GM18526 (cell line): ENCODE results near the gene CDCA3.

ENCODE experiments used
- POLR2A ChIP-seq: IDR thresholded peaks from 3 replicates; pipeline ENCODE4 v1.6.1; 2011; ENCODE audit not compliant: insufficient read length; ENCODE audit errors: extremely low read depth

CDCA3 gene

GRCh38 chr12:6855322-6855721 is 4.2 kb upstream of the CDCA3 start:
- no peak for TF ChIP-seq POLR2A

GRCh38 chr12:6854036-6854435 is 3.0 kb upstream of the CDCA3 start:
- no peak for TF ChIP-seq POLR2A

- TF ChIP-seq POLR2A, result no peak
These were observed 2.5 kb upstream of the CDCA3 start for GRCh38 chr12:6853626-6854025.

- TF ChIP-seq POLR2A, result no peak
These were observed 1.7 kb upstream of the CDCA3 start for GRCh38 chr12:6852651-6853354.

- TF ChIP-seq POLR2A, result peak; percentile 77
These were observed 1.0 kb upstream of the CDCA3 start, which contains the start of gene USP5 for GRCh38 chr12:6851921-6852650. USP5 (plus strand) TSS chr12:6852150; CDS start chr12:6852180, 30 bp downstream.

GRCh38 chr12:6850796-6851152 is 312 bp downstream of the CDCA3 start:
- TF ChIP-seq POLR2A, result no peak

GRCh38 chr12:6849976-6850560 is 1.0 kb downstream of the CDCA3 start:
- no peak for TF ChIP-seq POLR2A

GRCh38 chr12:6849427-6849826 is 1.7 kb downstream of the CDCA3 start:
- no peak for TF ChIP-seq POLR2A

- TF ChIP-seq POLR2A, result no peak
These were observed 3.4 kb downstream of the CDCA3 start for GRCh38 chr12:6847676-6848075.

- TF ChIP-seq POLR2A, result no peak
These were observed 4.7 kb downstream of the CDCA3 start for GRCh38 chr12:6846316-6846869.

GRCh38 chr12:6845395-6845794 is 5.7 kb downstream of the CDCA3 start:
- no peak for TF ChIP-seq POLR2A

- no peak for TF ChIP-seq POLR2A
These were observed 7.8 kb downstream of the CDCA3 start for GRCh38 chr12:6843118-6843902.

- TF ChIP-seq POLR2A, result no peak
These were observed 9.0 kb downstream of the CDCA3 start for GRCh38 chr12:6842075-6842474.

- no peak for TF ChIP-seq POLR2A
These were observed 10.1 kb downstream of the CDCA3 start, which contains the start of gene GNB3 for GRCh38 chr12:6840761-6841515. GNB3 (plus strand) TSS chr12:6840925; CDS start chr12:6841288, 363 bp downstream.

GRCh38 chr12:6840330-6840729 is 10.8 kb downstream of the CDCA3 start:
- TF ChIP-seq POLR2A, result no peak
